HCT116 (cell line): Measurements from ENCODE around the gene MKNK1. TPM values are rescaled to one million over a fixed set of nuclear protein-coding genes. Genes with fewer than 3 reads are reported as not detected.
A peak's percentile ranks its signal among the peaks of the same experiment; 100 is the strongest.

Experiments
- ATAC-seq: fragments of 200-7000 bp; cut with Tn5 transposase; 2 replicates; pipeline ENCODE4 v1.9.1; 2020; ENCODE audit warnings: mild to moderate bottlenecking, moderate library complexity
- BruUV-seq: library from RNA; stranded (reverse); fragments of 400-500 nt; replicated peaks from 2 replicates; lab custom pipeline; 2021; lab: Mats Ljungman, UMichigan
- CTCF ChIA-PET: fragments of 300-600 bp; sonication (Branson Sonifier 250); formaldehyde crosslinking; loops from one replicate; lab custom pipeline; 2021; ENCODE audit warnings: antibody characterized with exemption; lab: Charles Lee
- POLR2A ChIA-PET: fragments of 300-600, 350-600 bp; sonication (Branson Sonifier 250); formaldehyde crosslinking; loops from one replicate; lab custom pipeline; 2021; ENCODE audit warnings: antibody characterized with exemption; lab: Charles Lee
- RAD21 ChIA-PET, 2 experiments: fragments of 300-600 bp; sonication (Branson Sonifier 250); formaldehyde crosslinking; loops; one replicate each; lab custom pipeline; 2023; ENCODE audit warnings: low total read pairs in 2 of 2; ENCODE audit not compliant: uncharacterized antibody in 2 of 2, unreplicated experiment in 2 of 2, low non-redundant PET in 1 of 2; lab: Charles Lee
- DNase-seq: peaks from one replicate; pipeline ENCODE4 v3.0.0-alpha.2; 2010; ENCODE audit warnings: low read depth, low spot score
- H2AFZ ChIP-seq: fragments of 200-600 bp; shearing (Covaris generic), sonication (generic); 2 replicates; pipeline ENCODE4 v1.6.1; 2017; ENCODE audit warnings: low read depth, mixed run types, mixed read lengths, antibody characterized with exemption, low read length; ENCODE audit not compliant: poor library complexity, severe bottlenecking
- H3K27ac ChIP-seq: 2 replicates; pipeline ENCODE4 v1.5.1; 2012; ENCODE audit warnings: low read depth, low read length
- H3K27me3 ChIP-seq: fragments of 200-600 bp; sonication (generic); 2 replicates; pipeline ENCODE4 v1.6.1; 2016; ENCODE audit warnings: mixed run types, low read length, mixed read lengths; ENCODE audit not compliant: insufficient read depth
- H3K36me3 ChIP-seq, 2 experiments: fragments of 200-500 bp in 1 of 2; fragments of 200-600 bp in 1 of 2; sonication (Bioruptor generic) in 1 of 2; sonication (generic) in 1 of 2; 2 replicates each; pipeline versions ENCODE4 v1.5.1 to v1.6.1; 2014 to 2016; ENCODE audit warnings: low read length in 2 of 2, inconsistent platforms in 1 of 2, mixed read lengths in 1 of 2, mixed run types in 1 of 2; ENCODE audit not compliant: insufficient read depth in 2 of 2, control insufficient read depth in 1 of 2
- H3K4me1 ChIP-seq, 2 experiments: fragments of 200-600 bp in 1 of 2; sonication (generic) in 1 of 2; 2 replicates each; pipeline versions ENCODE4 v1.5.1 to v1.6.1; 2012 to 2017; ENCODE audit warnings: low read length in 2 of 2, inconsistent platforms in 1 of 2, mild to moderate bottlenecking in 1 of 2, mixed read lengths in 1 of 2, mixed run types in 1 of 2, moderate library complexity in 1 of 2; ENCODE audit not compliant: insufficient read depth in 2 of 2, control insufficient read depth in 1 of 2
- H3K4me2 ChIP-seq: fragments of 200-600 bp; sonication (generic); 2 replicates; pipeline ENCODE4 v1.6.1; 2017; ENCODE audit warnings: mixed run types, low read length, mixed read lengths
- H3K4me3 ChIP-seq, 2 experiments: fragments of 200-600 bp in 1 of 2; sonication (generic) in 1 of 2; replicated peaks in 1 of 2; 2 replicates each; pipeline ENCODE4 v1.5.1; 2011 to 2016; ENCODE audit warnings: low read length in 2 of 2, control low read depth in 1 of 2, low read depth in 1 of 2, mild to moderate bottlenecking in 1 of 2, mixed read lengths in 1 of 2, mixed run types in 1 of 2
- H3K79me2 ChIP-seq: fragments of 200-600 bp; sonication (generic); 2 replicates; pipeline ENCODE4 v1.6.1; 2017; ENCODE audit warnings: mild to moderate bottlenecking, mixed run types, low read length, moderate library complexity, mixed read lengths; ENCODE audit not compliant: insufficient read depth
- H3K9ac ChIP-seq: fragments of 200-600 bp; sonication (generic); 2 replicates; pipeline ENCODE4 v1.6.1; 2016; ENCODE audit warnings: low read length, mixed read lengths
- H3K9me2 ChIP-seq: fragments of 200-600 bp; sonication (generic), shearing (Covaris generic); 2 replicates; pipeline ENCODE4 v1.6.1; 2017; ENCODE audit warnings: mixed run types, mild to moderate bottlenecking, moderate library complexity; ENCODE audit not compliant: insufficient read depth
- H3K9me3 ChIP-seq, 2 experiments: fragments of 200-500 bp in 1 of 2; fragments of 200-600 bp in 1 of 2; sonication (Bioruptor generic) in 1 of 2; sonication (generic) in 1 of 2; 2 replicates each; pipeline ENCODE4 v1.6.1; 2014 to 2017; ENCODE audit warnings: low read length in 2 of 2, mixed read lengths in 2 of 2, inconsistent platforms in 1 of 2, low read depth in 1 of 2, mild to moderate bottlenecking in 1 of 2, mixed run types in 1 of 2, moderate library complexity in 1 of 2; ENCODE audit not compliant: control insufficient read depth in 1 of 2, insufficient read depth in 1 of 2
- H4K20me1 ChIP-seq: fragments of 200-600 bp; sonication (generic), shearing (Covaris generic); 2 replicates; pipeline ENCODE4 v1.6.1; 2017; ENCODE audit warnings: mixed run types, mild to moderate bottlenecking, moderate library complexity; ENCODE audit not compliant: insufficient read depth
- CBX3 ChIP-seq: IDR thresholded peaks from 2 replicates; pipeline ENCODE4 v1.6.1; 2012; ENCODE audit warnings: low read depth
- CTCF ChIP-seq, 3 experiments: fragments of 200-600 bp in 1 of 3; sonication (generic) in 1 of 3; IDR thresholded peaks in 2 of 3; conservative IDR thresholded peaks in 1 of 3; 2 replicates each; pipeline ENCODE4 v1.5.1; 2012 to 2017; ENCODE audit warnings: low read depth in 2 of 3, low read length in 2 of 3, antibody characterized with exemption in 1 of 3, borderline replicate concordance in 1 of 3, control low read depth in 1 of 3, mild to moderate bottlenecking in 1 of 3, mixed read lengths in 1 of 3, mixed run types in 1 of 3, moderate library complexity in 1 of 3; ENCODE audit not compliant: insufficient read depth in 1 of 3
- EGR1 ChIP-seq: IDR thresholded peaks from 2 replicates; pipeline ENCODE4 v1.6.1; 2012; ENCODE audit warnings: low read depth
- ELF1 ChIP-seq: IDR thresholded peaks from 2 replicates; pipeline ENCODE4 v1.6.1; 2012; ENCODE audit warnings: low read depth, borderline replicate concordance
- EZH2 ChIP-seq: fragments of 200-600 bp; sonication (generic); IDR thresholded peaks from 2 replicates; pipeline ENCODE4 v1.6.1; 2017; ENCODE audit warnings: antibody characterized with exemption, mixed run types
- FOSL1 ChIP-seq: IDR thresholded peaks from 2 replicates; pipeline ENCODE4 v1.6.1; 2012; ENCODE audit warnings: low read depth
- JUND ChIP-seq: IDR thresholded peaks from 2 replicates; pipeline ENCODE4 v1.6.1; 2012
- POLR2A ChIP-seq: IDR thresholded peaks from 2 replicates; pipeline ENCODE4 v1.7.0; 2011; ENCODE audit warnings: borderline replicate concordance; ENCODE audit not compliant: insufficient read depth, insufficient read length; ENCODE audit errors: extremely low read depth
- POLR2AphosphoS5 ChIP-seq: IDR thresholded peaks from 2 replicates; pipeline ENCODE4 v1.6.1; 2011; ENCODE audit warnings: mild to moderate bottlenecking, low read depth, low read length, moderate library complexity
- RAD21 ChIP-seq: IDR thresholded peaks from 2 replicates; pipeline ENCODE4 v1.6.1; 2012; ENCODE audit warnings: low read depth, mild to moderate bottlenecking
- SP1 ChIP-seq: IDR thresholded peaks from 2 replicates; pipeline ENCODE4 v1.6.1; 2012; ENCODE audit warnings: low read depth
- SRF ChIP-seq: IDR thresholded peaks from 2 replicates; pipeline ENCODE4 v1.6.1; 2012; ENCODE audit warnings: low read depth
- YY1 ChIP-seq: IDR thresholded peaks from 2 replicates; pipeline ENCODE4 v1.6.1; 2011; ENCODE audit warnings: low read length, low read depth, moderate library complexity, mild to moderate bottlenecking; ENCODE audit not compliant: insufficient replicate concordance; ENCODE audit errors: extremely low read depth
- ZNF274 ChIP-seq: fragments of 200-500 bp; sonication (Bioruptor generic); IDR thresholded peaks from 2 replicates; pipeline ENCODE4 v1.6.1; 2014; ENCODE audit warnings: mild to moderate bottlenecking, low read depth, low read length, inconsistent platforms
- intact Hi-C: fragments of 100-400 bp; cut with micrococcal nuclease; formaldehyde crosslinking; loops from 2 replicates; pipeline ENCODE4 v1.10.0; 2022
- total RNA-seq: library from RNA; stranded (reverse); gene quantifications from one replicate; pipeline ENCODE4 v1.2.1, GENCODE V29; 2021; ENCODE audit not compliant: unreplicated experiment

Gene MKNK1
- total RNA-seq, 1 experiment from 2014 or later: 30.9 TPM

GRCh38 chr1:46547481-46548383, 56.3 kb downstream of the MKNK1 start:
- peak overlapping the region in 1 of 2 experiments; percentile 10; a peak in 1 of 4 replicates for H3K4me3 ChIP-seq
- peak overlapping the region; percentile 52 for H3K4me2 ChIP-seq
- H3K27me3 ChIP-seq: no peaks in the 10 kb centered on the region
- no peaks in the 10 kb centered on the region for H3K9me2 ChIP-seq
- BruUV-seq: no TSS peak
- ATAC-seq: peak; percentile 92
- H3K9me3 ChIP-seq: no peaks in the 10 kb centered on the region
- no peaks in the 10 kb centered on the region for H4K20me1 ChIP-seq
- peaks cover 0 to 7% of the 10 kb centered on the region in 2 experiments; a peak in 1 of 4 replicates for H3K4me1 ChIP-seq
- ChIA-PET CTCF (interaction anchor here (1.2 to 2.6 kb wide), 8 partner anchors 9 to 214 kb away, joined by 3 to 19 read pairs (median 7); a partner anchor contains a TSS), RAD21 (interaction anchor here (0.7 to 1.5 kb wide), 2 partner anchors 101 kb away, joined by 3 to 4 read pairs; no protein-coding TSS in a partner anchor), POLR2A (no interaction called here)
- H3K79me2 ChIP-seq: no peaks in the 10 kb centered on the region
- TF ChIP-seq SRF (no peak), CTCF (IDR thresholded peaks at IDR 0.05 in 2 of 3, conservative IDR thresholded peaks at IDR 0.05 in 1 of 3; ENCODE audit: borderline replicate concordance in 1 of 3, insufficient read depth in 1 of 3, low read depth in 2 of 3, low read length in 2 of 3) (peak; percentile 56 to 87 (median 71)), RAD21 (peak; percentile 81), FOSL1 (no peak)
- peak overlapping the region; percentile 16 for H2AFZ ChIP-seq
- no peak overlapping the region for H3K9ac ChIP-seq
- H3K36me3 ChIP-seq: no peaks in the 10 kb centered on the region
- no peak overlapping the region for H3K27ac ChIP-seq
- peak; percentile 65 for DNase-seq
- intact Hi-C loops: loop anchor here (1.0 kb wide), 1 partner anchor 105 kb away; no protein-coding TSS in a partner anchor

GRCh38 chr1:46546210-46546609, 57.9 kb downstream of the MKNK1 start:
- no peak for ATAC-seq
- Histone ChIP-seq H2AFZ (no peak overlapping the region), H3K9ac (no peak overlapping the region), H3K27ac (no peak overlapping the region), H3K79me2 (no peaks in the 10 kb centered on the region), H3K9me3 (no peaks in the 10 kb centered on the region), H3K4me2 (no peak overlapping the region), H3K36me3 (no peaks in the 10 kb centered on the region), H3K4me3 (no peak overlapping the region), H3K4me1 (peaks cover 0 to 7% of the 10 kb centered on the region in 2 experiments; a peak in 1 of 4 replicates), H3K9me2 (no peaks in the 10 kb centered on the region), H3K27me3 (no peaks in the 10 kb centered on the region), H4K20me1 (no peaks in the 10 kb centered on the region)
- ChIA-PET CTCF (interaction anchor here (1.2 to 2.6 kb wide), 3 partner anchors 58 to 104 kb away, joined by 3 to 19 read pairs (median 4); no protein-coding TSS in a partner anchor), RAD21 (no interaction called here), POLR2A (no interaction called here)
- DNase-seq: no peak
- no TSS peak for BruUV-seq
- intact Hi-C loops: no loop called here
- TF ChIP-seq ELF1 (no peak), POLR2A (no peak), POLR2AphosphoS5 (no peak), JUND (no peak), EZH2 (no peak), CBX3 (no peak), EGR1 (no peak), CTCF (IDR thresholded peaks at IDR 0.05 in 2 of 3, conservative IDR thresholded peaks at IDR 0.05 in 1 of 3; ENCODE audit: borderline replicate concordance in 1 of 3, insufficient read depth in 1 of 3, low read depth in 2 of 3, low read length in 2 of 3) (no peak), ZNF274 (no peak), YY1 (no peak), SP1 (no peak), FOSL1 (no peak)
